ENCODE measurements around the gene MAPK6. TPM values are rescaled to one million over a fixed set of nuclear protein-coding genes. Genes with fewer than 3 reads are reported as not detected.

MAPK6 gene
- total and polyA plus RNA-seq, 2 of the 4 experiments (the other 2 are of a cell fraction), result 22.6 to 60.6 TPM

DNA sequence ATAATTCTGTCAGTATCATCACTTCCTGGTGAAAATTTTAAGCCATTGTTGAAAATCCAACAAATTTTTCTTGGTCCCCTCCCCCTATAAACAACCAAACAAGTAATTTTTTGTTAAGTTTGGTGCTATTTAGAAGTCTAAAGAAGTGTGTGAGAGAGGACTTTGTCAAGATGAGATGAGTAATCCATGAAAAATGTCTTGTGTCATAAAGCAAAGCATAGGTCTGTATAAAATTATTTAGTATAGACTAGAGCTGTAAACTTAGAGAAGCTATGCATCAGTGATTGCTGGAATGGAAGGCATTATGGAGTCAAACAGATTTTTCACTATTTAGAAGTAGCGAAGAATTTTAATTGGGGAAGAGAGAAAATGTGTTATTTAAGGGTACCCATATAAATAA lies 31.4 kb downstream of the MAPK6 start:
- H3K4me3 ChIP-seq (ENCODE audit: insufficient read depth, low read depth, low read length), result no peak overlapping the region
- intact Hi-C loops (cut with micrococcal nuclease) (loop anchor here (5.0 kb wide), 1 partner anchor 33 kb away; the partner anchor contains the start of gene MAPK6), in situ Hi-C loops (cut with MboI; ENCODE audit: low sequenced_read_pairs) (no loop called here), dilution Hi-C loops (cut with HindIII; ENCODE audit: low sequenced_read_pairs, unreplicated experiment) (no loop called here)
- ATAC-seq (ENCODE audit: low read depth) (peak; percentile 79), DNase-seq (peak; percentile 77)
- H4K8ac ChIP-seq (ENCODE audit: low read depth in 2 of 2, low read length in 2 of 2), result no peak overlapping the region
- no peak overlapping the region for H3K27ac ChIP-seq (ENCODE audit: insufficient read depth, low read length)
- no peak overlapping the region for H3K4ac ChIP-seq (ENCODE audit: low read depth, low read length)
- no peak overlapping the region for H2AK5ac ChIP-seq (ENCODE audit: low read depth, low read length)
- no peak overlapping the region for H4K91ac ChIP-seq (ENCODE audit: insufficient read depth, low read depth, low read length)
- no peak overlapping the region for H2AFZ ChIP-seq (replicated peaks; ENCODE audit: low read length, poor library complexity)
- H3K36me3 ChIP-seq (ENCODE audit: control insufficient read depth, insufficient read depth, low read length), result peaks cover 19% of the 10 kb centered on the region
- H3K9ac ChIP-seq (ENCODE audit: low read depth, low read length), result no peak overlapping the region
- no peak overlapping the region for H3K18ac ChIP-seq (ENCODE audit: low read depth, low read length)
- H3K4me2 ChIP-seq (ENCODE audit: low read depth, low read length), result no peak overlapping the region
- H3K23ac ChIP-seq (ENCODE audit: low read depth, low read length), result no peak overlapping the region
- H4K20me1 ChIP-seq (ENCODE audit: insufficient read depth, low read length), result peaks cover 15% of the 10 kb centered on the region
- no TSS peak for BruUV-seq (replicated peaks)
- no peaks in the 10 kb centered on the region for H3K9me3 ChIP-seq (ENCODE audit: control insufficient read depth, insufficient read depth, low read length)
- CTCF ChIA-PET, result interaction anchor here (0.6 kb wide), 1 partner anchor 108 kb away, joined by 4 read pairs; no protein-coding TSS in a partner anchor
- no peak overlapping the region for H3K14ac ChIP-seq (replicated peaks; ENCODE audit: low read depth, low read length)
- H4K5ac ChIP-seq (ENCODE audit: low read depth, low read length), result no peak overlapping the region
- no peak overlapping the region for H3K56ac ChIP-seq (ENCODE audit: extremely low read depth, insufficient read depth, low read length)
- WGBS, 2 experiments (ENCODE audit: extremely low coverage in 2 of 2, insufficient read length in 1 of 2), result 100% methylated on average over 1 of the region's 1 CpG; no CpG with 5 or more reads in 1 of the 2 experiments
- H3K9me1 ChIP-seq (ENCODE audit: insufficient read depth, low read length), result peaks cover 2% of the 10 kb centered on the region
- H3K27me3 ChIP-seq (ENCODE audit: control insufficient read depth, insufficient read depth, low read length), result no peaks in the 10 kb centered on the region
- peaks cover 6% of the 10 kb centered on the region for H3K4me1 ChIP-seq (ENCODE audit: control insufficient read depth, insufficient read depth, low read length)
- H2BK15ac ChIP-seq (ENCODE audit: low read depth, low read length), result no peak overlapping the region
- H2BK120ac ChIP-seq (ENCODE audit: low read depth, low read length), result no peak overlapping the region
- POLR2A ChIA-PET (ENCODE audit: unreplicated experiment), result no interaction called here
- H2BK5ac ChIP-seq (ENCODE audit: low read depth, low read length, poor library complexity, severe bottlenecking), result peak overlapping the region; percentile 29
- no peak overlapping the region for H2AK9ac ChIP-seq (replicated peaks; ENCODE audit: low read depth, low read length, poor library complexity)
- peaks cover 34 to 77% of the 10 kb centered on the region in 2 experiments for H3K79me1 ChIP-seq (ENCODE audit: low read depth in 1 of 2, low read length in 2 of 2)
- H2BK20ac ChIP-seq (ENCODE audit: low read depth, low read length), result no peak overlapping the region
- no peak for TF ChIP-seq SMC3 (IDR thresholded peaks at IDR 0.05; ENCODE audit: low read depth, low read length)
- TF ChIP-seq FOS (IDR thresholded peaks at IDR 0.05; ENCODE audit: low read depth, low read length), result peak; percentile 45; the same call in 1 of the 2 replicates

All from IMR-90 (cell line).